HG03565 (cell line): ENCODE measurements around the gene PI3.

ENCODE experiments used
- ATAC-seq: cut with Tn5 transposase; IDR thresholded peaks from one replicate; pipeline ENCODE4 v1.9.1; 2021; ENCODE audit warnings: mild to moderate bottlenecking, moderate library complexity; ENCODE audit not compliant: unreplicated experiment

PI3 gene

GRCh38 chr20:45183084-45183483 lies 8.4 kb downstream of the PI3 start:
- no peak for ATAC-seq

GRCh38 chr20:45187693-45188092 lies 13.0 kb downstream of the PI3 start:
- no peak for ATAC-seq

GRCh38 chr20:45189067-45189609 lies 14.4 kb downstream of the PI3 start:
- ATAC-seq = no peak

GRCh38 chr20:45189861-45190260 lies 15.2 kb downstream of the PI3 start:
- ATAC-seq = no peak

- no peak for ATAC-seq
These were observed 17.2 kb downstream of the PI3 start for GRCh38 chr20:45191926-45192325.

GRCh38 chr20:45193331-45193730 lies 18.6 kb downstream of the PI3 start:
- ATAC-seq = no peak

GRCh38 chr20:45206725-45207124 lies 32.0 kb downstream of the PI3 start, which contains the start of gene SEMG1:
Gene SEMG1, plus strand, starts transcription at chr20:45207033. Its CDS starts 21 bp downstream, at chr20:45207054.
- no peak for ATAC-seq

GRCh38 chr20:45209924-45210323 lies 35.2 kb downstream of the PI3 start:
- no peak for ATAC-seq

GRCh38 chr20:45211569-45212474 lies 37.1 kb downstream of the PI3 start:
- no peak for ATAC-seq

- ATAC-seq = no peak
These were observed 38.1 kb downstream of the PI3 start for GRCh38 chr20:45212836-45213235.

GRCh38 chr20:45218124-45218523 lies 43.4 kb downstream of the PI3 start:
- ATAC-seq = no peak

GRCh38 chr20:45218636-45219035 lies 43.9 kb downstream of the PI3 start:
- no peak for ATAC-seq

GRCh38 chr20:45221076-45221475 lies 46.4 kb downstream of the PI3 start, which contains the start of gene SEMG2:
Gene SEMG2, plus strand, starts transcription at chr20:45221373. Its CDS starts 17 bp downstream, at chr20:45221390.
- ATAC-seq = no peak

- ATAC-seq = no peak
These were observed 48.4 kb downstream of the PI3 start for GRCh38 chr20:45223136-45223535.
